Urinary bladder (tissue), 4 donors: ENCODE results near the gene FBXO2. TPM values are rescaled to one million over a fixed set of nuclear protein-coding genes. Genes with fewer than 3 reads are reported as not detected.

Source experiments
- DNase-seq: peaks from one replicate; pipeline ENCODE4 v3.0.0-alpha.2; 2015; ENCODE audit errors: extremely low spot score
- H3K27ac ChIP-seq: one replicate; pipeline ENCODE4 v1.5.1; 2013; ENCODE audit warnings: low read depth, mild to moderate bottlenecking, moderate library complexity
- H3K36me3 ChIP-seq: one replicate; pipeline ENCODE4 v1.6.1; 2013; ENCODE audit warnings: mild to moderate bottlenecking, moderate library complexity; ENCODE audit not compliant: insufficient read depth
- H3K4me1 ChIP-seq: one replicate; pipeline ENCODE4 v1.6.1; 2013; ENCODE audit warnings: mild to moderate bottlenecking, moderate library complexity; ENCODE audit not compliant: insufficient read depth
- H3K4me3 ChIP-seq: one replicate; pipeline ENCODE4 v1.5.1; 2013; ENCODE audit warnings: low read depth, low read length
- WGBS: extraction: QIAGEN DNeasy Blood & Tissue Kit; methylation state at CpG from one replicate; pipeline ENCODE4 v1.1.7; 2013; 5-methylcytosine and 5-hydroxymethylcytosine counted together
- polyA plus RNA-seq: library from polyadenylated mRNA; stranded (reverse); fragments of 200-250 nt; gene quantifications from one replicate; pipeline ENCODE4 v1.2.3, GENCODE V29; 2013
- total RNA-seq: library from RNA; depleted of rRNA; stranded (reverse); fragments of >200 nt; gene quantifications from one replicate; pipeline ENCODE4 v1.2.3, GENCODE V29; 2014
- donor health status: healthy with polysubstance abuse.
- donor health status: healthy.

Gene FBXO2
- total and polyA plus RNA-seq, 2 donors: 0.42 to 5.5 TPM

- H3K27ac ChIP-seq: no peak overlapping the region
- H3K4me1 ChIP-seq: no peaks in the 10 kb centered on the region
- H3K36me3 ChIP-seq: no peaks in the 10 kb centered on the region
- DNase-seq: no peak
- WGBS: 60% methylated on average over 6 of the region's 6 CpGs
- no peak overlapping the region for H3K4me3 ChIP-seq
Measured at GRCh38 chr1:11599891-11600576, 54.2 kb downstream of the FBXO2 start.

- WGBS: 74% methylated on average over 5 of the region's 5 CpGs
- Histone ChIP-seq H3K36me3 (no peaks in the 10 kb centered on the region), H3K4me1 (no peaks in the 10 kb centered on the region), H3K27ac (no peak overlapping the region), H3K4me3 (no peak overlapping the region)
- DNase-seq: no peak
Measured at GRCh38 chr1:11598461-11598860, 55.8 kb downstream of the FBXO2 start.

Other genes starting within 250 kb of the FBXO2 start
- 0.16 TPM for gene DISP3, start 175.3 kb downstream of the FBXO2 start, total RNA-seq
- gene DISP3, start 175.3 kb downstream of the FBXO2 start, polyA plus RNA-seq: 0.04 TPM
- 6.2 TPM for gene FBXO44, start 448 bp upstream of the FBXO2 start, total RNA-seq
- 24.3 TPM for gene FBXO44, start 448 bp upstream of the FBXO2 start, polyA plus RNA-seq
- 4.0 TPM for gene FBXO6, start 9.8 kb upstream of the FBXO2 start, total RNA-seq
- 13.2 TPM for gene FBXO6, start 9.8 kb upstream of the FBXO2 start, polyA plus RNA-seq
- gene MAD2L2, start 26.7 kb upstream of the FBXO2 start, total RNA-seq: 20.5 TPM
- gene MAD2L2, start 26.7 kb upstream of the FBXO2 start, polyA plus RNA-seq: 47.1 TPM
- 0.21 TPM for gene DRAXIN, start 37.3 kb upstream of the FBXO2 start, total RNA-seq
- 0.01 TPM for gene DRAXIN, start 37.3 kb upstream of the FBXO2 start, polyA plus RNA-seq
- gene AGTRAP, start 81.7 kb upstream of the FBXO2 start, total RNA-seq: 21.4 TPM
- gene AGTRAP, start 81.7 kb upstream of the FBXO2 start, polyA plus RNA-seq: 81.8 TPM
- gene C1orf167, start 107.8 kb upstream of the FBXO2 start, total RNA-seq: 0.42 TPM
- 3.2 TPM for gene C1orf167, start 107.8 kb upstream of the FBXO2 start, polyA plus RNA-seq
- gene MTHFR, start 151.5 kb upstream of the FBXO2 start, total RNA-seq: 26.9 TPM
- gene MTHFR, start 151.5 kb upstream of the FBXO2 start, polyA plus RNA-seq: 20.1 TPM
- gene CLCN6, start 151.8 kb upstream of the FBXO2 start, total RNA-seq: 9.9 TPM
- 13.7 TPM for gene CLCN6, start 151.8 kb upstream of the FBXO2 start, polyA plus RNA-seq
- not detected for gene NPPA, start 193.4 kb upstream of the FBXO2 start, total RNA-seq
- gene NPPA, start 193.4 kb upstream of the FBXO2 start, polyA plus RNA-seq: 1.0 TPM
- gene NPPB, start 204.5 kb upstream of the FBXO2 start, total RNA-seq: not detected
- not detected for gene NPPB, start 204.5 kb upstream of the FBXO2 start, polyA plus RNA-seq